GM12878 (cell line): ENCODE measurements around the gene ENG. TPM values are rescaled to one million over a fixed set of nuclear protein-coding genes. Genes with fewer than 3 reads are reported as not detected.
A peak's percentile ranks its signal among the peaks of the same experiment; 100 is the strongest.

Experiments
- ATAC-seq: fragments of 200-7000 bp; cut with Tn5 transposase; 3 replicates; pipeline ENCODE4 v1.9.1; 2020; ENCODE audit warnings: mild to moderate bottlenecking, moderate library complexity
- BruUV-seq: library from RNA; stranded (reverse); fragments of 400-500 nt; replicated peaks from 2 replicates; lab custom pipeline; 2021; lab: Mats Ljungman, UMichigan
- CTCF ChIA-PET: fragments of 300-600 bp; sonication (Branson Sonifier 250); formaldehyde crosslinking; extraction: SDS; loops from one replicate; lab custom pipeline; 2021; ENCODE audit warnings: inconsistent platforms; lab: Yijun Ruan, JAX
- POLR2A ChIA-PET: fragments of 350-600 bp; formaldehyde crosslinking; extraction: SDS; loops from one replicate; lab custom pipeline; 2021; ENCODE audit warnings: inconsistent platforms; lab: Charles Lee
- RAD21 ChIA-PET: fragments of 300-600 bp; sonication (Branson Sonifier 250); formaldehyde crosslinking; loops from one replicate; lab custom pipeline; 2023; ENCODE audit warnings: antibody characterized with exemption; ENCODE audit not compliant: unreplicated experiment; lab: Charles Lee
- SMC1A ChIA-PET: fragments of 300-600 bp; sonication (Branson Sonifier 250); formaldehyde crosslinking; loops from one replicate; lab custom pipeline; 2023; ENCODE audit not compliant: unreplicated experiment, uncharacterized antibody; lab: Charles Lee
- DNase-seq: peaks from one replicate; pipeline ENCODE4 v3.0.0-alpha.2; 2011; ENCODE audit warnings: low read depth, low spot score
- FAIRE-seq: peaks from 3 replicates; lab custom pipeline; 2011; peaks lifted over from hg19 to GRCh38; lab: Jason Lieb, UNC
- H2AFZ ChIP-seq: 2 replicates; pipeline ENCODE4 v1.6.0; 2011; ENCODE audit warnings: low read depth, low read length, control low read depth; ENCODE audit not compliant: control insufficient read depth
- H3K27ac ChIP-seq: 2 replicates; pipeline ENCODE4 v1.5.1; 2011; ENCODE audit warnings: control low read depth; ENCODE audit not compliant: control insufficient read depth, insufficient read depth
- H3K27me3 ChIP-seq, 2 experiments: replicated peaks in 1 of 2; 2 replicates each; pipeline versions ENCODE4 v1.6.0 to v1.6.1; 2011; ENCODE audit warnings: low read length in 1 of 2; ENCODE audit not compliant: control insufficient read depth in 2 of 2, insufficient read depth in 2 of 2
- H3K36me3 ChIP-seq, 2 experiments: 2 replicates each; pipeline ENCODE4 v1.5.1; 2011; ENCODE audit warnings: low read length in 1 of 2; ENCODE audit not compliant: control insufficient read depth in 2 of 2, insufficient read depth in 2 of 2
- H3K4me1 ChIP-seq: 2 replicates; pipeline ENCODE4 v1.6.1; 2011; ENCODE audit warnings: mild to moderate bottlenecking, low read length, moderate library complexity, mixed read lengths; ENCODE audit not compliant: control insufficient read depth, insufficient read depth
- H3K4me2 ChIP-seq: 2 replicates; pipeline ENCODE4 v1.6.0; 2011; ENCODE audit warnings: control low read depth; ENCODE audit not compliant: control insufficient read depth, insufficient read depth
- H3K4me3 ChIP-seq: fragments of 200-600 bp; sonication (generic); 2 replicates; pipeline ENCODE4 v1.5.1; 2016
- H3K79me2 ChIP-seq: 2 replicates; pipeline ENCODE4 v1.6.0; 2011; ENCODE audit warnings: low read length; ENCODE audit not compliant: control insufficient read depth, insufficient read depth
- H3K9ac ChIP-seq: 2 replicates; pipeline ENCODE4 v1.8.0; 2011; ENCODE audit warnings: low read length, control low read depth, mixed read lengths; ENCODE audit not compliant: control insufficient read depth, insufficient read depth
- H3K9me3 ChIP-seq: replicated peaks from 3 replicates; pipeline ENCODE4 v1.5.1; 2011; ENCODE audit warnings: mild to moderate bottlenecking, low read length; ENCODE audit not compliant: control insufficient read depth, insufficient read depth
- H4K20me1 ChIP-seq: 2 replicates; pipeline ENCODE4 v1.6.0; 2011; ENCODE audit not compliant: control insufficient read depth, insufficient read depth
- DPF2 ChIP-seq: fragments of 450-650 bp; IDR thresholded peaks from 2 replicates; pipeline ENCODE4 v1.6.1; 2017; ENCODE audit warnings: mild to moderate bottlenecking
- NFYB ChIP-seq: IDR thresholded peaks from 2 replicates; pipeline ENCODE4 v1.6.1; 2011; ENCODE audit warnings: low read depth, mild to moderate bottlenecking, low read length, improper control_type of control experiment, moderate library complexity; ENCODE audit not compliant: insufficient read depth
- NRF1 ChIP-seq: conservative IDR thresholded peaks from 2 replicates; pipeline ENCODE4 v1.6.1; 2011; ENCODE audit warnings: mild to moderate bottlenecking, low read depth, low read length, improper control_type of control experiment
- POLR2A ChIP-seq: IDR thresholded peaks from 2 replicates; pipeline ENCODE4 v1.6.1; 2011; ENCODE audit warnings: low read depth, mild to moderate bottlenecking, low read length
- ZBTB4 ChIP-seq: fragments of 450-650 bp; formaldehyde crosslinking; IDR thresholded peaks from 2 replicates; pipeline ENCODE4 v1.4.0; 2022; ENCODE audit warnings: mild to moderate bottlenecking, moderate library complexity
- WGBS: methylation state at CpG from one replicate; pipeline ENCODE4 v1.1.6; 2016; ENCODE audit warnings: low lambda C conversion rate; ENCODE audit not compliant: insufficient replicate concordance, insufficient coverage; ENCODE audit errors: missing lambda C conversion rate; 5-methylcytosine and 5-hydroxymethylcytosine counted together
- in situ Hi-C: fragments of 300-500 bp; cut with MboI; formaldehyde crosslinking; loops from 9 replicates; pipeline ENCODE4 v1.14.3; 2018; ENCODE audit warnings: mixed read lengths
- intact Hi-C: fragments of 100-400 bp; cut with micrococcal nuclease; formaldehyde crosslinking; loops from one replicate; pipeline ENCODE4 v1.14.2; 2022; ENCODE audit not compliant: unreplicated experiment
- polyA plus RNA-seq, 11 experiments: library from polyadenylated mRNA; depleted of rRNA in 4 of 11; unstranded in 6 of 11; stranded (reverse) in 5 of 11; fragments of >200 nt; fragmentation: Nextera tagmentation in 4 of 11; fragmentation: Illumina TruSeq in 1 of 11; extraction: Ambion mirVana in 4 of 11; extraction: Trizol in 1 of 11; gene quantifications; 1 replicate in 1 of 11; 2 replicates in 10 of 11; pipeline versions ENCODE4 v1.2.1 to v1.2.3, GENCODE V29; 2011 to 2016; ENCODE audit warnings: inconsistent platforms in 2 of 11, missing spikeins in 2 of 11, low read depth in 1 of 11
- total RNA-seq, 4 experiments: library from RNA; depleted of rRNA in 3 of 4; stranded (reverse); fragments of >200 nt in 3 of 4; fragmentation: Illumina TruSeq in 1 of 4; extraction: Trizol in 1 of 4; gene quantifications; 2 replicates each; pipeline versions ENCODE4 v1.2.1 to v1.2.3, GENCODE V29; 2013 to 2021

ENG gene
- total and polyA plus RNA-seq, 10 of the 15 experiments (the other 5 are each of a cell fraction or from before 2014, with no cell fraction given), result 0.14 to 10.1 (median 2.0) TPM

GRCh38 chr9:127789179-127789578 lies 65.3 kb downstream of the ENG start:
- H3K4me1 ChIP-seq, result peaks cover 16% of the 10 kb centered on the region
- H3K27me3 ChIP-seq, result no peaks in the 10 kb centered on the region
- no peak overlapping the region for H3K4me2 ChIP-seq
- H3K27ac ChIP-seq, result no peak overlapping the region
- DNase-seq (no peak), FAIRE-seq (no peak), ATAC-seq (no peak)
- BruUV-seq, result no TSS peak
- H3K9me3 ChIP-seq, result no peaks in the 10 kb centered on the region
- no peak overlapping the region for H2AFZ ChIP-seq
- H4K20me1 ChIP-seq, result peaks cover 15% of the 10 kb centered on the region
- TF ChIP-seq DPF2 (no peak), POLR2A (0 out of 2 replicates have a peak, but pooled peaks have one; percentile 30), NFYB (no peak), ZBTB4 (no peak), NRF1 (no peak)
- in situ Hi-C loops, result no loop called here
- ChIA-PET RAD21 (no interaction called here), POLR2A (no interaction called here), SMC1A (interaction anchor here (1.7 kb wide), 1 partner anchor 16 kb away, joined by 3 read pairs; no protein-coding TSS in a partner anchor), CTCF (no interaction called here)
- WGBS, result 93% methylated on average over 25 of the region's 25 CpGs
- H3K9ac ChIP-seq, result no peak overlapping the region
- peaks cover 26 to 39% of the 10 kb centered on the region in 2 experiments for H3K36me3 ChIP-seq
- intact Hi-C loops, result loop anchor here (5.0 to 10.0 kb wide), 3 partner anchors 78 to 338 kb away; partner anchors contain the start of genes NAIF1, PTGES2 and SLC25A25
- H3K4me3 ChIP-seq, result no peak overlapping the region
- peaks cover 34% of the 10 kb centered on the region for H3K79me2 ChIP-seq
